BLaER1 (cell line): Measurements from ENCODE around the gene HAND2.
A peak's percentile ranks its signal among the peaks of the same experiment; 100 is the strongest.

Experiments used
- H3K27ac ChIP-seq: shearing (Covaris generic); formaldehyde crosslinking; 2 replicates; pipeline ENCODE4 v1.8.1; 2022
- H3K27me3 ChIP-seq: shearing (Covaris generic); formaldehyde crosslinking; 2 replicates; pipeline ENCODE4 v1.8.1; 2022
- H3K36me3 ChIP-seq: shearing (Covaris generic); formaldehyde crosslinking; 2 replicates; pipeline ENCODE4 v1.8.1; 2022
- H3K4me1 ChIP-seq: shearing (Covaris generic); formaldehyde crosslinking; 2 replicates; pipeline ENCODE4 v1.8.1; 2022
- H3K4me2 ChIP-seq: shearing (Covaris generic); formaldehyde crosslinking; 2 replicates; pipeline ENCODE4 v1.8.1; 2022
- H3K4me3 ChIP-seq: shearing (Covaris generic); formaldehyde crosslinking; 2 replicates; pipeline ENCODE4 v1.8.1; 2022
- H3K9ac ChIP-seq: shearing (Covaris generic); formaldehyde crosslinking; 2 replicates; pipeline ENCODE4 v1.8.1; 2022
- H3K9me3 ChIP-seq: shearing (Covaris generic); formaldehyde crosslinking; 2 replicates; pipeline ENCODE4 v1.8.1; 2022
- H4K20me1 ChIP-seq: shearing (Covaris generic); formaldehyde crosslinking; 2 replicates; pipeline ENCODE4 v1.8.1; 2022
- Cebpa-rat ChIP-seq: shearing (Covaris generic); IDR thresholded peaks from 2 replicates; pipeline ENCODE4 v1.8.1; 2022

HAND2 gene

DNA sequence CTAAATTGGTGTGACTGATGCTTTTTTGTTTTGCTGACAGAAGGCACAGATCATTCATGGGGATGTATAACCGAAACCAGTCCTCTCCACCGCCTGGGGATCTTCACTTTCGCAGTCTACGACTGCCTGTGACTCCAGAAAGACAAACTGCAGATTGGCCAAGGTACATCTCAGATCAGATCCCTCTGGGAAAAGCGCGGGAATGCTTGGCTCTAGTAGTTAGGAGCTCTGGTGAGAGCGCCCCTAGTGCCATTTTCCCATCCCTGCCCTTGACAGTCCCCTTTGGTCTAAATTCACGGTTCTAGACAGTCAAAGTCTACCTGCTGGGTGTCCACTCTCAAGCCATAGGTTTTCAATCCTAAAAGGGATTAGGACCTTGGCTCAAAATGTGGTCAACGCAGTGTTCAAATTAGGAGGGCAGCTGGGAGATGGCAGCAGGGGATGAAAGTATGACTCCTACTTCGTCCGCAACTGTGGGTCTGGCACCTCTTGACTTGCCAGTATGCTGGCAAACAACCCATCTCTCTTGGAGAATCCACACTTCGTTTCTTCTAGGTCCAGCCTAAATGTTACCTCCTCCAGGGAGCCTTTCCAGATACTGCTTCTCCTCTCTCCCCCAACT, 6.9 kb upstream of the HAND2 start:
- no peak overlapping the region for H3K4me2 ChIP-seq
- TF ChIP-seq Cebpa-rat, result no peak
- H3K27me3 ChIP-seq, result peaks cover 3% of the 10 kb centered on the region; the same call in 1 of the 2 replicates

DNA sequence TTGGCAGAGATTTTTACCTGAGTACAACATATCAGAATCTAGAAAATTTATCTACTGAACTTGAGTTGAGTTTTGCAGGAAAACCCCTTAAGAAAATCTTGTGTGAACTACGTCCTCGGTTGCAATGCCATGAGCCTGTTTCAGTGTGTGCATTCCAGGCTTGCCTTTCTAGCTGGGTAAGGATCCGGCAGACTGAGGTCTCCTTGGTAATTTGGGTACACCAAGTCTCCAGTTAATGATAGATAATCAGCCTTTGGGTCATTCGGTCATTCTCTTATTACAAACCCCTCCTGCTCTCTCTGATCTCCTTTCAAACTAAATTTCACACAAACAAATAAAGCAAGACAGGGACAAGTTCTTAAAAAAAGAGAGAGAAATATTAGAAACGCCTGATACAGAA, 5.9 kb upstream of the HAND2 start:
- H4K20me1 ChIP-seq, result no peaks in the 10 kb centered on the region
- no peaks in the 10 kb centered on the region for H3K4me1 ChIP-seq
- peaks cover 7% of the 10 kb centered on the region; the same call in 1 of the 2 replicates for H3K27me3 ChIP-seq
- no peaks in the 10 kb centered on the region for H3K36me3 ChIP-seq
- H3K9ac ChIP-seq, result no peak overlapping the region
- no peak overlapping the region for H3K4me2 ChIP-seq
- H3K27ac ChIP-seq, result no peak overlapping the region
- H3K4me3 ChIP-seq, result no peak overlapping the region
- H3K9me3 ChIP-seq, result peaks cover 33% of the 10 kb centered on the region
- no peak for TF ChIP-seq Cebpa-rat

More for the DNA sequence above, 6.9 kb upstream of the HAND2 start:
- H3K4me1 ChIP-seq, result no peaks in the 10 kb centered on the region
- H3K9ac ChIP-seq, result no peak overlapping the region
- H3K36me3 ChIP-seq, result no peaks in the 10 kb centered on the region
- no peak overlapping the region for H3K27ac ChIP-seq
- peaks cover 24% of the 10 kb centered on the region for H3K9me3 ChIP-seq
- no peak overlapping the region for H3K4me3 ChIP-seq
- no peaks in the 10 kb centered on the region for H4K20me1 ChIP-seq

DNA sequence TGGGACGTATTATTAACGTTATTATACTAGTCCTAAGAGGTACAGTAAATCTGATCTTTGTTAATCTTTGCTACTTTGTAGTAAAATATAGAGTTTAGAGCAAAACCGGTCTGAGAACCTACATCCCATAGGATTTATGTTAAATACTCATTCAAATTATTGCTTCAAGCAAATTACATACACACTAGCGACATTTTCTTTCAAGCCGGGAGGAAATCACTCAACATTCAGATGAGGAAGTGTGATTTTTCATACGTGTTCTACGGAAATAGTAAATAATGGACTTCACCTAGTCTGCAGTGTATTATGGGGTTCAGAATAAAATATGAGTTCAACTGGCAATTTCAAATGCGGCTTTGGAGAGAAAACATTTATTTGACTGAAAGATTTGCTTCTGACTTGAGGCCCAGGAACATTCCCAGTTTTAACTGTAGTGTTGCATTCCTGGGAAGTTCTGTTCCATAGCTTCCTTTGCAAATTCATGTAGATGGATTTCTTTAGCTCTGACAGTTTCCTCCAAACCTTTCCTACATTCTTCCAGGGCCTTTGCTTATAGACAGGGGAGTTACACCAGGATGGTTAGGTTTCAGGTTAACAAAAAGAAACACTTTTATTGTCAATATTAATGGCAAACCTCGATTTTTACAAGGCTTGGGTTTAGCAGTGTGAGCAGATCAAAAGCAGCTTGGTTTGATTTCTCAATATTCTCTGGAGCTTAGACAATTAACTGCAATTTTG, 5.3 kb upstream of the HAND2 start:
- no peak for TF ChIP-seq Cebpa-rat
- no peaks in the 10 kb centered on the region for H3K36me3 ChIP-seq
- H3K9ac ChIP-seq, result no peak overlapping the region
- peaks cover 11% of the 10 kb centered on the region; the same call in 1 of the 2 replicates for H3K27me3 ChIP-seq
- peaks cover 40% of the 10 kb centered on the region for H3K9me3 ChIP-seq
- no peak overlapping the region for H3K27ac ChIP-seq
- no peaks in the 10 kb centered on the region for H4K20me1 ChIP-seq
- no peaks in the 10 kb centered on the region for H3K4me1 ChIP-seq
- H3K4me2 ChIP-seq, result no peak overlapping the region
- H3K4me3 ChIP-seq, result no peak overlapping the region

DNA sequence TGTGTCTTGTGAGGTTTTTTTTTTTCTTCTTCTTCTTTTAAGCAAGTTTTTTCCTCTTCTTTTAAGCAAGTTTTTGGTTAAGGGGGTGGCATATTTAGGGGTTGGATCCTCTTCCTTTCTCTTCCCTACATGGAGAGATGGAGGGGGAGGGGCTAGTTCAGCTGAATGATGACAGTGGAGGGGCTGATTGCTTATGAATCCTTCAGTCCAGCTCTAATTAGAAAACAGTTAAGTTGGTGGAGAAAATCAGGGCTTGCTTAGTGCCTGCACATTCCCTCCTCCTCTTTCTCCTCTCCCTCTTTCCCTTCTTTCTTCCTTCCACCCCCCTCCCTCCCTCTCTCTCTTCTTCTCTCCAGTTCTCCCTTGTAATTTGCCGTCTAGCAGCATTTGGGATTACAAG, 4.4 kb upstream of the HAND2 start:
- no peaks in the 10 kb centered on the region for H3K4me1 ChIP-seq
- H3K9me3 ChIP-seq, result peaks cover 49% of the 10 kb centered on the region
- H3K27ac ChIP-seq, result no peak overlapping the region
- H3K4me3 ChIP-seq, result no peak overlapping the region
- H3K4me2 ChIP-seq, result no peak overlapping the region
- TF ChIP-seq Cebpa-rat, result no peak
- no peaks in the 10 kb centered on the region for H3K36me3 ChIP-seq
- H3K9ac ChIP-seq, result no peak overlapping the region
- no peaks in the 10 kb centered on the region for H4K20me1 ChIP-seq
- peaks cover 12% of the 10 kb centered on the region; the same call in 1 of the 2 replicates for H3K27me3 ChIP-seq

DNA sequence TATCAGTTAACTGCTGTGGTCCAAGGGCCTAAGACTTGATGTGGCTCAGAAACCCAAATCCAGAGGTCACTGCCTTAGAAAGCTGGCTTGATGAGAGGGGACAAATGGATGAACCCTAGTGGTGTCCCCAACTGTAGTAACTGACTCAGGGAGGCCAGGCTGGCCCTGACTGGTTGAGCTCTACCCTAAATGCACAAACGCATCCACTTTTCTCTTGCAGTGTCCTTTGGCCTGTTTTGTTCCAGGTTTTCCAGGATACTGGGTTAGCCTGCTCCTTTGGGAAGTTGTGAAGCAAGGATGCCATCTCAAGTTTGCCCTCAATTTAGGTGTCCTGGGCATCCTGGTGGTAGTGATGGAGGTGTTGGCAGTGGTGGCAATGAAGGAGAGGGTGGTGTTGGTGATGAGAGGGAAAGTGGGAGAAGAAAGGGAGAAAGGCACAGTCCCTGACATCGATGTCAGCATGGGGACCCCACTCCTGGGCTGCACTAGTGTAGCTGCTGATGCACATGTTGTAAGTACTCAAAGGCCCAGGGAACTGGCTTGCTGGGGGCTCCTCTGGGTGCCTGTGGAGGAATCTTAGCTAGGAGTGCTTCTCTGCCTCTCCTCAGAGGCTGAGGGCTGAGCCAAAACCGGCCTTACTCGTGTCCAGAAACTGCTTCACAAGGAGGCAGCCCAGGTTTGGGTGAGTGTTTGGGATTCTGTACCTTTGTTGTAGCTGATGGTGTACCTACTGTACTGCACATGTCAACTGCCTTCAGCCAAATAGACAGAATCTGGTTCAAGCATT, 2.9 kb upstream of the HAND2 start:
- Histone ChIP-seq H3K4me2 (no peak overlapping the region), H3K9ac (no peak overlapping the region), H3K27me3 (peaks cover 25% of the 10 kb centered on the region)

GRCh38 chr4:173531086-173531965, 1.3 kb upstream of the HAND2 start:
- H3K9me3 ChIP-seq, result peaks cover 55% of the 10 kb centered on the region
- no peaks in the 10 kb centered on the region for H3K36me3 ChIP-seq
- H3K4me2 ChIP-seq, result no peak overlapping the region
- no peaks in the 10 kb centered on the region for H3K4me1 ChIP-seq
- H3K9ac ChIP-seq, result no peak overlapping the region
- no peak overlapping the region for H3K4me3 ChIP-seq
- peaks cover 41% of the 10 kb centered on the region for H3K27me3 ChIP-seq
- no peaks in the 10 kb centered on the region for H4K20me1 ChIP-seq
- no peak for TF ChIP-seq Cebpa-rat
- H3K27ac ChIP-seq, result no peak overlapping the region

More for the DNA sequence above, 2.9 kb upstream of the HAND2 start:
- Histone ChIP-seq H4K20me1 (no peaks in the 10 kb centered on the region), H3K4me3 (no peak overlapping the region), H3K36me3 (no peaks in the 10 kb centered on the region), H3K9me3 (peaks cover 51% of the 10 kb centered on the region), H3K4me1 (no peaks in the 10 kb centered on the region), H3K27ac (no peak overlapping the region)
- no peak for TF ChIP-seq Cebpa-rat

- Histone ChIP-seq H3K4me1 (no peaks in the 10 kb centered on the region), H3K4me3 (no peak overlapping the region), H3K9ac (no peak overlapping the region), H3K36me3 (no peaks in the 10 kb centered on the region), H4K20me1 (no peaks in the 10 kb centered on the region), H3K9me3 (peaks cover 64% of the 10 kb centered on the region), H3K27me3 (peaks cover 47% of the 10 kb centered on the region), H3K27ac (no peak overlapping the region), H3K4me2 (no peak overlapping the region)
- no peak for TF ChIP-seq Cebpa-rat
These were observed 477 bp upstream of the HAND2 start for GRCh38 chr4:173530326-173531085.

DNA sequence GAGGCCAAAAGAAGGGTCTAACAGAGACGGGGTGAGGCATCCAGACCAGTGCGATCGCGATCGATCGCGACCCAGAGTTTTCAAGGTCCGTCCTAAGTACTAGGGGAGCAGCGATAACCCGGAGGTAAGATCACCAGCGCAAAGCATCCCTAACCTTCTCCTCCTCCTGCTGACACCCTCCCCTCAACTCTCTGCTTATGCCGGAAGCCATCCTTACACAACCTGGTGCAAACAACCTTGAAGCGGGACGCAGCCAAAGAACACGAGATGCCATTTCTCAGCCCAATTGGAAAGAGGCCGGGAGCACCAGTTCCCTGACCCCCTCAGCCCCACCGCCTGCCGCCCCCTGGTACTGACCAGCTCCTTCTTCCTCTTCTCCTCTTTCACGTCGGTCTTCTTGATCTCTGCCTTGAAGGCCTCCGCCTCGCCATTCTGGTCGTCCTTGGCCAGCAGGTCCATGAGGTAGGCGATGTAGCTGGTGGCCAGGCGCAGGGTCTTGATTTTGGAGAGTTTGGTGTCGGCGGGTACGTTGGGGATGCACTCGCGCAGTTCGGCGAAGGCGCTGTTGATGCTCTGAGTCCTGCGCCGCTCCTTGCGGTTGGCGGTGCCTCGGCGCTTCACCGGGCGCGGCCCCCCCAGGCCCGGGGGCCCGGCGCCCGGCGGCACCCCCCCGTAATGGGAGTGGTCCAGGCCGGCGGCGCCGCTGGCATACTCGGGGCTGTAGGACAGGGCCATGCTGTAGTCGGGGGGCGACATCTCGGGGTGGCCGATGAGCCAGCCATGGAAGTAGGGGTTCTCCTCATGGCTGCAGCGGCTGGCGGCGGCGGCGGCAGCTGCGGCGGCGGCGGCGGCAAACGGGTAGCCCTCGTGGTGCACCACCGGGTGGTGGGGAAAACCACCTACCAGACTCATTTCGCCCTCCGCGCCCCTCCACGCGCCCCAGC, 1.4 kb downstream of the HAND2 start:
- H3K36me3 ChIP-seq, result no peaks in the 10 kb centered on the region
- no peaks in the 10 kb centered on the region for H3K4me1 ChIP-seq
- H3K9me3 ChIP-seq, result peaks cover 82% of the 10 kb centered on the region
- H3K4me3 ChIP-seq, result peak overlapping the region; percentile 25; the same call in 1 of the 2 replicates
- H4K20me1 ChIP-seq, result no peaks in the 10 kb centered on the region
- H3K4me2 ChIP-seq, result no peak overlapping the region
- no peak for TF ChIP-seq Cebpa-rat
- H3K27ac ChIP-seq, result no peak overlapping the region
- peaks cover 58% of the 10 kb centered on the region for H3K27me3 ChIP-seq
- no peak overlapping the region for H3K9ac ChIP-seq
